Daoy (cell line): ENCODE measurements around the gene RSPH1. TPM values are rescaled to one million over a fixed set of nuclear protein-coding genes. Genes with fewer than 3 reads are reported as not detected.
A peak's percentile ranks its signal among the peaks of the same experiment; 100 is the strongest.

ENCODE experiments used
- DNase-seq: peaks from one replicate; pipeline ENCODE4 v3.0.0-alpha.2; 2015; ENCODE audit warnings: low read depth
- total RNA-seq: library from RNA; depleted of rRNA; stranded (reverse); fragments of >200 nt; shearing (Covaris generic); gene quantifications from 2 replicates; pipeline ENCODE4 v1.2.3, GENCODE V29; 2014; rRNA removed

RSPH1 gene
- total RNA-seq: 0.23 and 0.80 TPM in 2 replicates

DNA sequence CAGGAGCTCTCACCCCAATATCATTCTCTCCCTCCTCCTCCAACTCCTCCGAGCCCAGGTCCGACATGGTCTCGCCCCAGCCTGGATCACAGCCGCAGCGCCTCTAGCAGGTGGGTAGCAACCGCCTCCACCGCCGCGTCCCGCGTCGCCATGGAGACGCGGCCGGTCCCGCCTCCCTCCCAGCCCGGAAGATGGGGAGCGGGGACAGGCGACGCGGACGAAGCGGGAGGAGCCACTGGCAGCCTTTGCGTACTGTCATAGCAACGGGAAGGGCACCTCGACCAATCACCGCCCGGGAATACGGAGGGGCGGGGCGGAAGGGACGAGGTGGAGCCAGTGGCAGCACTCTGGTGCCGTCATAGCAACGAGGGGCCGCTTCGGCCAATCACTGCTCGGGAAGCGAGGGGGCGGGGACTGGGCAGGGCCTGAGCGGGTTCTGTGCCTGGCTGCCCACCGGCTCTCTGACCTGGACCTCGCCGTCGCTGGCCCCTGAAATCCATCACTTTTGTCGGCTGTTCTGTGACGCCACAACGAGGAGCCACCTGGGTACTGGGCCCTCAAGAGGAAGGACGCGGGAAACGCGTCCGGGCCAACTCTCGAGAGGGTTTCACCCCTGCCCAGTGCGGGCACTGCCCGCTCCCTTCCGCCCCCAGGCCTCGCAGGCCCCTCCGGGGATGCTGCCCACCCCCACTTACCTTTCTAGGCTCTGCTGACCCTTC lies at the start of gene RSPH1:
RSPH1 (minus strand) TSS at position 105 of the 719 bp plus-strand sequence; CDS start at position 67, 38 bp downstream.
- peak; percentile 100 for DNase-seq

GRCh38 chr21:42545745-42546144 lies 49.7 kb upstream of the RSPH1 start:
- no peak for DNase-seq

GRCh38 chr21:42545317-42545716 lies 49.3 kb upstream of the RSPH1 start:
- no peak for DNase-seq

- no peak for DNase-seq
Observed at GRCh38 chr21:42544544-42544943, 48.5 kb upstream of the RSPH1 start.

DNA sequence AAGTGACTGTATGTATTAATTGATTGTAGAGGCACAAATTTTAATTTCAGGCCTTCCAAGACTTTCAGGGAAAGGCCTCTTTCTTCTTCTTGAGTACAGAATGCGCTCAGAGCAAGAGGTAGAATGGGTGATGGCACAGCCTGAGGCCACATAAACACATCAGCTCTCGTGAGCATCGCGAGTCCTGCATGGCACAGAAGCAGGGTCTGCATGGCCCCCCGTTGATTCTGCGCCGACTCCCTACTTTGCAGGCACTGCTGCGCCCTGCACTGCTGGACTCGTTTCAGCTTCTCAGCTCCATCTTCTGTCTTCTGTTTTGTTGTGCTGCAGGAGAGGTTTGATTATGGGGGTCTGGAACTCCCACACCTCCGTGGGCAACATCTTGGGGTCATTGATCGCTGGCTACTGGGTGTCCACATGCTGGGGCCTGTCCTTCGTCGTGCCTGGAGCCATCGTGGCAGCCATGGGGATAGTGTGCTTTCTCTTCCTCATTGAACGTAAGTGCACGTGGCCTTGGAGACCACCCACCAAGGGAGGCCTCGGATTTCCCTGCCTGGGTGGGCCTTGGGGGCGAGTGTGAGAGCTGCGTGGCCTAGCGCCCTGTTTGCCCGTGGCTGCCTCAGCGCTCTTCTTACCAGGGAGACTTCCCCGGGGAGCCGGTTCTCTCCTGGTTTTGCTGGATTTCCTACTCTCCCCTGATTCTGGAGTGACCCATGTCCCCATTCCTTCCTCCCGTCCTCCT lies 47.3 kb upstream of the RSPH1 start:
- DNase-seq: no peak

- no peak for DNase-seq
Observed at GRCh38 chr21:42542596-42542995, 46.6 kb upstream of the RSPH1 start.

- DNase-seq: no peak
Observed at GRCh38 chr21:42542196-42542595, 46.2 kb upstream of the RSPH1 start.

DNA sequence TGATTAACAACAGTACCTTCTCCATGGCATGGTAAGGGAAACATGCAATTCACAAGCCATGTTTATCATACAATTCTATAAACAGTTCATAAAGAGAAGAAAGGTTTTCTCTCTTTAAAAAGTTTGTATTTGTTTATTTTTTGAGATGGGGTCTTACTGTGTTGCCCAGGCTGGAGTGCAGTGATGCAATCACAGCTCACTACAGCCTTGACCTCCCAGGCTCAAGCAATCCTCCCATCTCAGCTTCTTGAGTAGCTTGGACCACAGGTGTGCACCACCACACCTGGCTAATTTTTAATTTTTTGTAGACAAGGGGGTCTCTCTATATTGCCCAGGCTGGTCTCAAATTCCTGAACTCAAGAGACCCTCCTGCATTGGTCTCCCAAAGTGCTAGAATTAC lies 45.6 kb upstream of the RSPH1 start:
- no peak for DNase-seq

GRCh38 chr21:42541174-42541573 lies 45.1 kb upstream of the RSPH1 start:
- no peak for DNase-seq

GRCh38 chr21:42540396-42540795 lies 44.4 kb upstream of the RSPH1 start:
- no peak for DNase-seq

GRCh38 chr21:42539931-42540343 lies 43.9 kb upstream of the RSPH1 start:
- DNase-seq: peak; percentile 27

DNA sequence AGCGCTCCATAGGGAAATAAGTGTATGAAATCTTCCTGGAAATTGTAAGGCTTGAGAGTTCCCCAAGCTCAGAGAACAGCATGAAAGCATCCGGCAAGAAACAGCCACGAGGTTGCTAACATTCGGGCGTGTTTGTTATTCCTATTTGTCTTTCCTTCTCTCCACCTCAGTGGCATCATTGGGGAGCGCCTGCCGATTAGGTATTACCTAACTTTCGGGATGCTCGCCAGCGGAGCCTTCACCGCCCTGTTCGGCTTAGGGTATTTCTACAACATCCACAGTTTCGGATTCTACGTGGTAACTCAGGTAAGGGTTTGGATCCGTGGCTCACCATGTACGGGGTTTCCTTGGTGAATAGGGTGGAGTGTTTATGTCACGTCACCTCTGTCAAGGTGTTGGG lies 43.3 kb upstream of the RSPH1 start:
- no peak for DNase-seq

DNA sequence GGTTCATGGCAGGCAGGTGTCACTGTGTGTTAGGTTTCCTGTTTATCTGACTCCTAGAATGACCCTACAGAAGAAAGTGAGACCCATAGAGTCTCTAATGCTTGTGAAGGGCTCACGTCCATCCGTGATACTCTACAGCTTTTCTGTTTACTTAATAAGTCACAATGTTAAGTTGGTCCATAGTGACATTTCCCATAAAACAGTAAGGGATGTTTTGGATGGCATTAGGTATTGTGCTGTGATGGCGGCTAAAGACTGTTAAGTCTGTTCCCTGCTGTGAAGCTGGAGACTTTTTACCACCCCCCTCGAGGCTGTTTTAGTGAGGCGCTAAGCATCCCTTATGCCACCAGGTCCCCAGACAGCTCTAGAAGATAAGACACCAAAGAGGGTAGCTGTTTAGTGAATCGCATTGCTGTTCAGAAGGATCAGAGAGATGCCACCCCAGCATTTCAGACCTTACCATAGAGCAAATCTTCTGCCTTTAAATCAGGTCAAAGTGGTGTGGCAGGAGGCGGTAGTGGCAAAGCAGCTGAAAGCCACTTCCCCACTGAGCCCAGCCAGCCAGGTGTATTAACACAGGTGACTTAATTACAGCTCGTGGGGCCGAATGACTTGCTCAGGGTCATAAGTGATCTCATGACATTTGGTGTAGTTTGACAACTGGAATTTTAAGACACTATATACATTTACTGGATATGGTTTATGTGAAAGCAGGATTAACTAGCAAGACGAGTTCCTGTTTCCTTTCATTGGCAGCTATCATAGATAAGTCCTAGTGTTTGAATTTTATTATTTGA lies 42.7 kb upstream of the RSPH1 start:
- DNase-seq: no peak

- DNase-seq: peak; percentile 37
Observed at GRCh38 chr21:42537106-42537742, 41.2 kb upstream of the RSPH1 start.

DNA sequence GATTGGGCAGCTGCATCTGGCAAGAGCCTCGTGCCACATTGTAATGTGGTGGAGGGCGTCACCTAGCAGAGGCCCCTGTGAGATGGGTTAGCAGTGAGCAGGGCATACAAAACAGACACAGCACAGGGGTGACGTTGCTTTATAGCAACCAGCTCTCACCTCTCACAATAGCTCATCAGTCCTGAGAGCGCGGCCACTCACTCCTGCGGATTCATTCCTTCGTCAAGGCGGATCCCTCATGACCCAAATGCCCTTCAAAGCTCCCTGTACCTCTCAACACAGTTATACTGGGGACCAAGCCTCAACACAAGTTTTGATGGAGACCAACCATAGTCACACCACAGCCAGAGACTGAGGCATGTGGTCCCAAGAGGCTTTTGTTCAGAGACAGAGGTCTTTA lies 40.6 kb upstream of the RSPH1 start:
- DNase-seq: no peak

DNA sequence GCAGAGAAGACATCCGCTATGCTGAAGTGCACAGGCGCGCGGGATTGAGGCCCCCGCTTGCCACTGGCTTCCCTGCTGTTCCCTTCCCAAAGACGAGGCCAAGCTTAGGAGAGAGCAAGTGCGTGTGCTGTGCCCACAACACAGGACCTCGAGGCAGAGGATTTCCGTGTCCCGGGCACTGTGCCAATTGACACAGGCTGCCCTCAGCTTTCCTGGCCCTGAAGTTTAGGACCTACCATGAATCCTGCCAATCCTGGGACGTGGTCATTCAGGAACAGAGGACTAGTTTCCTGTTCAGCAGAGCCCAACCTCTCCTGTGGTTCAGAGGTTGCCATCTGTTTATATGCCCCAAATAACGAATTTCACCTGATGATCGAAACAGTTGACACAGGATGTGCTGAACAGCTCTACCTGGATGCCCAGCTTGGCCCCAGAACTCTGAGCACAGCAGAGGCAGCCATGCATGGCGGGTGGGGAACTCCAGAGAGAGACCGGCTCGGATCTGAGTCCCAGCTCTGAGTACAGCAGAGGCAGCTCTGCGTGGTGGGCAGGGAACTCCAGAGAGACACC lies 39.7 kb upstream of the RSPH1 start:
- no peak for DNase-seq

GRCh38 chr21:42534421-42535378 lies 38.7 kb upstream of the RSPH1 start:
- DNase-seq: no peak

DNA sequence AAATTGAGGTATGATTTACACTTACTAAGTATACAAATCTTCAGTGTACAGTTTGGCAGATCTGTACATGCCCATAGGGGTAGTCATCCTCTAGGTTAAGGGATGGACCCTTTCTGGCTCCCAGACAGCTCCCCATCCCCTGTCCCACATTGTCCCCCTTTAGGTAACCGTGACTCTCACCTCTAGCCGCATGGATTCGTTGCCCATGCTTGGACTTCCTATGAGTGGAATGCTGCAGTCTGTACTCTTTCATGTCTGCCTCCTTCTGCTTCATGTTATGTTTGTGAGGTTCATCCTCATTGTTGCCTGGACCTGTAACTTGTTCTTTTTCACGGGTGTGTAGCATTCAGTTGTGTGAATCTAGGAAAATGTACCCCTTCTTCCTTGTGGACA lies 37.9 kb upstream of the RSPH1 start:
- no peak for DNase-seq

DNA sequence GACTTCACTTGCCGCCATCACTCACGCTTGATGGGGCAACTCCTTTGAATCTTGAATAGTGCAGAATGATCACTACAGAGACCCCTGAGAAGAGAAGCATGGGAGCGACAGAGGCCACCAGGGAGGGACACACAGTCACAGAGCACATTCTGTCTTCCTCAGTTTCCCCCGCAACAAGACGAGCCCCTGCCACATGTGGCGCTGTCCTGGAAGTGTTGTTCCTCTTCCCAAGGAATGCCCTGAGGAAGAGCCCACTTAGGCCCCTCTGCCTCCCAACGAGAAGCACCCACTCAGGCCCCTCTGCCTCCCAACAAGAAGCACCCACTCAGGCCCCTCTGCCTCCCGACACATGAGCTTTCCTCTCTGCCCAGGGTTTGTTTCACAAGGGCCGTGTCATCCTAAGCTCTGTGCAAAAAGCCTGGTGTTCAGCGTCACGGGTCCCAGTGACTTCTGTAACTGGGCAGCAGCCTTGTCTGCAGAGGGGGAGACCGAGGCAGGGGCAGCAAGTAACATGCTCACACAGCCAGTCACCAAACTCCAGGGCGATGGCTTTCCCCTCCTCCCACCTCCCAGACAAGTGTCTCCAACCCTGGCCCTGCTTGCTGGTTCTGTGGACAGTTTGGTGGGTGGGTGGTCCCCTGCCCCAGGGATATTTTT lies 37.4 kb upstream of the RSPH1 start:
- DNase-seq: no peak
